HAP-1 (cell line): ENCODE measurements around the gene ALOX5AP.

Experiments used
- DNase-seq, 2 experiments: peaks; one replicate each; pipeline ENCODE4 v3.0.0-alpha.2; 2016 to 2020; ENCODE audit warnings: low spot score in 2 of 2
- H3K27me3 ChIP-seq: fragments of 250-450 bp; sonication (Bioruptor Pico); 2 replicates; pipeline ENCODE4 v1.5.1; 2020; ENCODE audit warnings: low read depth, mild to moderate bottlenecking, moderate library complexity
- H3K36me3 ChIP-seq: fragments of 250-450 bp; sonication (Bioruptor Pico); replicated peaks from 2 replicates; pipeline ENCODE4 v1.5.1; 2020; ENCODE audit warnings: mild to moderate bottlenecking
- H3K4me1 ChIP-seq: fragments of 250-450 bp; sonication (Bioruptor Pico); 2 replicates; pipeline ENCODE4 v1.5.1; 2020; ENCODE audit warnings: mild to moderate bottlenecking
- H3K4me3 ChIP-seq: fragments of 250-450 bp; sonication (Bioruptor Pico); 2 replicates; pipeline ENCODE4 v1.5.1; 2020; ENCODE audit warnings: mild to moderate bottlenecking, moderate library complexity
- H3K9me3 ChIP-seq: fragments of 250-450 bp; sonication (Bioruptor Pico); 2 replicates; pipeline ENCODE4 v1.5.1; 2020; ENCODE audit warnings: mild to moderate bottlenecking, moderate library complexity
- in situ Hi-C: fragments of 300-500 bp; cut with MboI; formaldehyde crosslinking; loops from 3 replicates; pipeline ENCODE4 v1.14.3; 2020; ENCODE audit warnings: low sequenced_read_pairs, inconsistent platforms, mixed read lengths

Gene ALOX5AP

GRCh38 chr13:30796631-30797601, 61.6 kb downstream of the ALOX5AP start:
- in situ Hi-C loops: no loop called here
- Histone ChIP-seq H3K4me1 (peaks cover 3% of the 10 kb centered on the region; the same call in 1 of the 2 replicates), H3K9me3 (no peaks in the 10 kb centered on the region), H3K27me3 (no peaks in the 10 kb centered on the region), H3K36me3 (no peaks in the 10 kb centered on the region), H3K4me3 (no peak overlapping the region)
- DNase-seq: no peak

DNA sequence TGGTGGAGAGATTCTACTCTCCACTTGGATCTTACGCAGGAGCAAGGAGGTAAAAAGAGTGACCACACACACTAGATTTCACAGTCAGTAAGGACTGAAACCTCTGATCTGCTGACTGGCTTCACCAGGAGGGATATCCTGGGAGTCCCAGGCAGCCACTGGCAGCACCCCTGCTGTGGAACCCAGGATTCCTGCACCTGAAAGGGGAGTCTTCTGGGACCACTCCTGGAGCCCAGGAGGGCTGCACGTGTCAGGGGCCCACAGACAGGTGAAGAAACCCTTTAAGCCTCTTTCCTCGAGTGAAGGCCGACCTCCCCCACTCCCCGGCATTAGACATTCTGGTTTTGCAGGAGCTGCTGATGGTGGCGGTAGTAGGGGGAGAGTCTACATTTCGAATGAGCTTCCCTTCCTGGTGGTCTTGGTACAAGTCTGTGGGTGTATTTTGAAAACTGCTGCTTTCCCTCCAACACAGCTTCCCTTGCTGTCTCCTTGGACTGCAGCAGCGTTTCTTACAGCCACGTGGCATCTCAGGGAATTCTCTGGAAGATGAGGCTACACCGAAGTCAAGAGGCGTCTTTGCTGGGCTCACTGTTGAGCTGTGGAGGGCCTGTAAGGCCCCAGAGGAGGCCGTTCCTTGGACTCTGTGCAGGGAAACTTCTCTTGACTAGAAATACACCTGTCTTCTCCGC, 62.6 kb downstream of the ALOX5AP start:
- Histone ChIP-seq H3K4me1 (peaks cover under 1% of the 10 kb centered on the region), H3K36me3 (no peaks in the 10 kb centered on the region), H3K9me3 (no peaks in the 10 kb centered on the region), H3K27me3 (no peaks in the 10 kb centered on the region), H3K4me3 (no peak overlapping the region)
- in situ Hi-C loops: no loop called here
- DNase-seq: no peak

GRCh38 chr13:30798776-30799355, 63.5 kb downstream of the ALOX5AP start:
- DNase-seq: no peak
- H3K4me3 ChIP-seq: no peak overlapping the region
- in situ Hi-C loops: no loop called here
- peaks cover 2% of the 10 kb centered on the region for H3K4me1 ChIP-seq
- H3K36me3 ChIP-seq: no peaks in the 10 kb centered on the region
- no peaks in the 10 kb centered on the region for H3K9me3 ChIP-seq
- H3K27me3 ChIP-seq: no peaks in the 10 kb centered on the region

- in situ Hi-C loops: no loop called here
- Histone ChIP-seq H3K27me3 (no peaks in the 10 kb centered on the region), H3K36me3 (no peaks in the 10 kb centered on the region), H3K9me3 (no peaks in the 10 kb centered on the region), H3K4me1 (peaks cover 2% of the 10 kb centered on the region), H3K4me3 (no peak overlapping the region)
- DNase-seq: no peak
Observed at GRCh38 chr13:30799356-30799824, 64.0 kb downstream of the ALOX5AP start.

DNA sequence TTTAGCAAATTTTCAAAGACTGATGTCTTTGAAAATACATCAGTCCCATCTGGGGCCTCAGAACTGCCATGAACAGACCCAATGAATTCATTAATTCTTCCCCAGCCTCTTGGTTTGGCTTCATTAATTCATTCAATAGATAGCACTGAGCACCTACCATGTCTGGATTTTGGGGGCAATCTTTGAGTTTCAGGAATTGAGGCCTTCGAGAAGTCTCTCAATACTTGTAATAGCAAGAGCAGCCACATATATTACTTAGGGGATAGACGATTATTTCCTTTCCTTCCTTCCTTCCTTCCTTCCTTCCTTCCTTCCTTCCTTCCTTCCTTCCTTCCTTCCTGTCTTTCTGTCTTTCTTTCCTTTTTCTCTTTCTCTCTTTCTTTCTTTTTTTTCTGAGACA, 64.8 kb downstream of the ALOX5AP start:
- Histone ChIP-seq H3K4me3 (no peak overlapping the region), H3K27me3 (no peaks in the 10 kb centered on the region), H3K36me3 (no peaks in the 10 kb centered on the region), H3K9me3 (no peaks in the 10 kb centered on the region), H3K4me1 (peaks cover 2% of the 10 kb centered on the region)
- in situ Hi-C loops: loop anchor here (10.0 kb wide), 1 partner anchor 665 kb away; no protein-coding TSS in a partner anchor
- DNase-seq: no peak

- no peaks in the 10 kb centered on the region for H3K36me3 ChIP-seq
- no peak for DNase-seq
- no peaks in the 10 kb centered on the region for H3K27me3 ChIP-seq
- peaks cover 2% of the 10 kb centered on the region for H3K4me1 ChIP-seq
- no peaks in the 10 kb centered on the region for H3K9me3 ChIP-seq
- H3K4me3 ChIP-seq: no peak overlapping the region
- in situ Hi-C loops: loop anchor here (10.0 kb wide), 1 partner anchor 668 kb away; no protein-coding TSS in a partner anchor
Observed at GRCh38 chr13:30802501-30802900, 67.2 kb downstream of the ALOX5AP start.

DNA sequence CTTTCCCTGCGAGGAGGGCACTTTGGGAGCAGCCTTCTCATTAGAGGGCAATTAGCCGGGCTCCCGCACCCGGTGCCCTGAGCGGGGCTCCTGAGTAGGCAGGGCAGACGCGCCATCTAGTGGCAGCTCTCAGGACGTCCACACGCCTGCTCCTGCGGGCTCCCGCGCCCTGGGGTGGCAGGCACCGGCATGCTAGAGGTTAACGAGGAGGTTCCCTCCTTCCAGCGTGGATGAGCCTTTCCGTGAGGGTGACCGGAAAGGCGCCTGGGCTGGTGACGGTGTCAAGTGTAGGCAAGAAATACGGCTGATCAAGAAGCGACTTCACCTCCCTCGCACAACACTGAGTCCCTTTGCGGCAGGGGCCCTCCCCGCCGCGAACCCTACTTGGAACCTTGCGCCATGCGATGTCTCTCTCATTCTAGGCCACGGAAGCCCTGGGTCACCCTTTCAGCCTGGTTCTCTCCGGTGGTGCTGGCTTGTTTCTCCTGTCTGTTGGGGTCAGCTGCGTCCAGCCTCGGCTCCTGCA, 67.7 kb downstream of the ALOX5AP start:
- in situ Hi-C loops: loop anchor here (10.0 kb wide), 1 partner anchor 668 kb away; no protein-coding TSS in a partner anchor
- DNase-seq: peak; percentile 57 to 88
- peaks cover 2% of the 10 kb centered on the region for H3K4me1 ChIP-seq
- H3K4me3 ChIP-seq: no peak overlapping the region
- H3K27me3 ChIP-seq: no peaks in the 10 kb centered on the region
- H3K9me3 ChIP-seq: no peaks in the 10 kb centered on the region
- H3K36me3 ChIP-seq: no peaks in the 10 kb centered on the region

GRCh38 chr13:30803749-30804148, 68.4 kb downstream of the ALOX5AP start:
- in situ Hi-C loops: loop anchor here (10.0 kb wide), 1 partner anchor 669 kb away; no protein-coding TSS in a partner anchor
- no peak for DNase-seq
- peaks cover 2% of the 10 kb centered on the region for H3K4me1 ChIP-seq

GRCh38 chr13:30804474-30804873, 69.1 kb downstream of the ALOX5AP start:
- Histone ChIP-seq H3K4me1 (peaks cover 2% of the 10 kb centered on the region), H3K9me3 (no peaks in the 10 kb centered on the region), H3K4me3 (no peak overlapping the region), H3K27me3 (no peaks in the 10 kb centered on the region), H3K36me3 (no peaks in the 10 kb centered on the region)
- DNase-seq: no peak
- in situ Hi-C loops: loop anchor here (10.0 kb wide), 1 partner anchor 670 kb away; no protein-coding TSS in a partner anchor

More at GRCh38 chr13:30803749-30804148, 68.4 kb downstream of the ALOX5AP start:
- no peaks in the 10 kb centered on the region for H3K9me3 ChIP-seq
- H3K4me3 ChIP-seq: no peak overlapping the region
- no peaks in the 10 kb centered on the region for H3K36me3 ChIP-seq
- no peaks in the 10 kb centered on the region for H3K27me3 ChIP-seq

DNA sequence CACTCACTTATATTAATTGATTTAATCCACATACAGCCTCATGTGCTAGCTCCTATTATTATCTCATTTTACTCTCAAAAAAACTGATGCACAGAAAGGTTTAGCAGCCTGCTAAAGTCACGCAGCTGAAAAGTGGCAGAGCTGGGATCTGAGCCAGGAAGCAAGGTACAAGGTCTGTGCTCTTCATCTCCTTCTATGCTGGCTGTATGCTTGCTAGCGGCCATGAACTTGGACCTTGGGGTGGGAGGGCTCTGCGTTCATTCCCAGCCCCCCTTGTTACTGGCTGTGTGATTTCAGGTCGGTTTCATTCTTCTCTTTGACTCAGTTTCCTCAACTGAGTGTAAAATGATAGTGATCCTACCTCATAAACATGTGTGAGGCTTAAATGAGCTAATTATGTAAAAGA, 69.8 kb downstream of the ALOX5AP start:
- in situ Hi-C loops: loop anchor here (10.0 kb wide), 1 partner anchor 670 kb away; no protein-coding TSS in a partner anchor
- DNase-seq: no peak
- no peaks in the 10 kb centered on the region for H3K27me3 ChIP-seq

GRCh38 chr13:30805603-30806011, 70.3 kb downstream of the ALOX5AP start:
- no peaks in the 10 kb centered on the region for H3K36me3 ChIP-seq
- H3K27me3 ChIP-seq: no peaks in the 10 kb centered on the region
- H3K4me1 ChIP-seq: peaks cover 2% of the 10 kb centered on the region; the same call in 1 of the 2 replicates
- no peak for DNase-seq
- in situ Hi-C loops: loop anchor here (10.0 kb wide), 1 partner anchor 671 kb away; no protein-coding TSS in a partner anchor
- H3K4me3 ChIP-seq: no peak overlapping the region
- no peaks in the 10 kb centered on the region for H3K9me3 ChIP-seq

More for the DNA sequence above, 69.8 kb downstream of the ALOX5AP start:
- H3K36me3 ChIP-seq: no peaks in the 10 kb centered on the region
- peaks cover 2% of the 10 kb centered on the region; the same call in 1 of the 2 replicates for H3K4me1 ChIP-seq
- H3K9me3 ChIP-seq: no peaks in the 10 kb centered on the region
- no peak overlapping the region for H3K4me3 ChIP-seq

DNA sequence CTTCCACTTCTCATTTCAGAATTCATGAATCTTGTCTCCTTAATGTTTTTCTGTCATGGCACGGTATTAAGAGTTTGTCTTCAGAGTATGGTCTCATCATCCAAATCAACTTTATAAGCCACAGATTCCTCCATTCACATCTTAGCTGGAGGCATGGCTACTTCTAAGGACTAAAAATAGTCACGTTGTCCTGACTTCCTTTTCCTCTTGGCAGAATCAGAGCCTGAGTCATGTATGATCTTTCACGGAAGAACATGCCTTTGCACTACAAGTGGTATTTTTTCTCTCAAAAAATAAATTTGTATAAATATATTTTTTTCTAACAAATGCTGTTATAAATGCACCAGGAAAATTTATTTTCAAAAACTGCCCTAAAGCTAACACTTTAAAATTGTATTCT, 71.4 kb downstream of the ALOX5AP start:
- no peak overlapping the region for H3K4me3 ChIP-seq
- in situ Hi-C loops: loop anchor here (10.0 kb wide), 1 partner anchor 672 kb away; no protein-coding TSS in a partner anchor
- no peaks in the 10 kb centered on the region for H3K27me3 ChIP-seq
- DNase-seq: no peak
- no peaks in the 10 kb centered on the region for H3K9me3 ChIP-seq
- H3K36me3 ChIP-seq: no peaks in the 10 kb centered on the region
- H3K4me1 ChIP-seq: peaks cover 2% of the 10 kb centered on the region; the same call in 1 of the 2 replicates

DNA sequence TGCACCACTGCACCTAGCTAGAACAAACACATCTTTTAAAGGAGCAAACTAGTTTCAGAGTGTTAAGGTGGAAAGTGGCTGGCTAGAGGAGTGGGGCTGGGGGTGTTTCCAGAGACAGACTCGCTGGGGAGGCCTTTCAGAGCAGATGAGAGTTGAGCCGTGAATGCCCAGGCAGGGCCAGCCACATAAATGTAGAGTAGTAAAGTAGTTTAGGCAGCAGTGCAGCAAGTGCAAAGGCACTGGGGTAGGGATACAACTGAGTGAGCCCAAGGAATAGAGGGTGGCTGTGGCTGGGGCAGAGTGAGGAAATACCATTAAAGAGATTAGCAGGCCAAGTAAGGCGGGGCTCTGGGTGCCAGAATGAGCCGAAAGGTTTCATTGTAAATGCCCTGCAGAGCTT, 72.0 kb downstream of the ALOX5AP start:
- peaks cover 2% of the 10 kb centered on the region; the same call in 1 of the 2 replicates for H3K27me3 ChIP-seq
- H3K36me3 ChIP-seq: no peaks in the 10 kb centered on the region
- no peak for DNase-seq
- H3K9me3 ChIP-seq: no peaks in the 10 kb centered on the region
- no peak overlapping the region for H3K4me3 ChIP-seq
- H3K4me1 ChIP-seq: peaks cover 2% of the 10 kb centered on the region; the same call in 1 of the 2 replicates
- in situ Hi-C loops: loop anchor here (10.0 kb wide), 1 partner anchor 673 kb away; no protein-coding TSS in a partner anchor
